GM21529 (cell line): ENCODE results near the gene ITPRIP.

Experiments used
- ATAC-seq: cut with Tn5 transposase; IDR thresholded peaks from one replicate; pipeline ENCODE4 v1.9.1; 2021; ENCODE audit not compliant: unreplicated experiment

Gene ITPRIP

GRCh38 chr10:104288355-104288754 lies 49.9 kb downstream of the ITPRIP start:
- no peak for ATAC-seq

GRCh38 chr10:104286939-104287338 lies 51.3 kb downstream of the ITPRIP start:
- ATAC-seq: no peak

- no peak for ATAC-seq
These were observed 53.4 kb downstream of the ITPRIP start for GRCh38 chr10:104284846-104285245.

GRCh38 chr10:104281694-104282093 lies 56.6 kb downstream of the ITPRIP start:
- ATAC-seq: no peak

GRCh38 chr10:104279550-104280259 lies 58.6 kb downstream of the ITPRIP start:
- no peak for ATAC-seq

- no peak for ATAC-seq
These were observed 60.5 kb downstream of the ITPRIP start for GRCh38 chr10:104277785-104278184.

GRCh38 chr10:104276192-104276591 lies 62.1 kb downstream of the ITPRIP start:
- no peak for ATAC-seq

GRCh38 chr10:104274762-104275721 lies 63.2 kb downstream of the ITPRIP start:
- peak; percentile 80 for ATAC-seq

GRCh38 chr10:104273899-104274575 lies 64.2 kb downstream of the ITPRIP start:
- no peak for ATAC-seq

- no peak for ATAC-seq
These were observed 65.0 kb downstream of the ITPRIP start for GRCh38 chr10:104273286-104273685.

- ATAC-seq: peak; percentile 99
These were observed 69.3 kb downstream of the ITPRIP start, which contains the start of gene GSTO2 for GRCh38 chr10:104268713-104269645. Gene GSTO2 (plus strand): TSS chr10:104269184. CDS start chr10:104274916, 5,732 bp downstream.

GRCh38 chr10:104268405-104268712 lies 69.9 kb downstream of the ITPRIP start:
- ATAC-seq: no peak

GRCh38 chr10:104267721-104268404 lies 70.4 kb downstream of the ITPRIP start:
- ATAC-seq: no peak

- ATAC-seq: no peak
These were observed 73.5 kb downstream of the ITPRIP start for GRCh38 chr10:104264783-104265182.

- no peak for ATAC-seq
These were observed 76.2 kb downstream of the ITPRIP start for GRCh38 chr10:104262055-104262454.

GRCh38 chr10:104260775-104261115 lies 77.5 kb downstream of the ITPRIP start:
- ATAC-seq: no peak

GRCh38 chr10:104259999-104260774 lies 78.1 kb downstream of the ITPRIP start:
- no peak for ATAC-seq
